GM18520 (cell line): Measurements from ENCODE around the gene RPS21.
A peak's percentile ranks its signal among the peaks of the same experiment; 100 is the strongest.

ENCODE experiments used
- ATAC-seq: cut with Tn5 transposase; IDR thresholded peaks from one replicate; pipeline ENCODE4 v1.9.1; 2021; ENCODE audit not compliant: unreplicated experiment

Gene RPS21

GRCh38 chr20:62377064-62377461 lies 9.8 kb upstream of the RPS21 start:
- ATAC-seq, result no peak

DNA sequence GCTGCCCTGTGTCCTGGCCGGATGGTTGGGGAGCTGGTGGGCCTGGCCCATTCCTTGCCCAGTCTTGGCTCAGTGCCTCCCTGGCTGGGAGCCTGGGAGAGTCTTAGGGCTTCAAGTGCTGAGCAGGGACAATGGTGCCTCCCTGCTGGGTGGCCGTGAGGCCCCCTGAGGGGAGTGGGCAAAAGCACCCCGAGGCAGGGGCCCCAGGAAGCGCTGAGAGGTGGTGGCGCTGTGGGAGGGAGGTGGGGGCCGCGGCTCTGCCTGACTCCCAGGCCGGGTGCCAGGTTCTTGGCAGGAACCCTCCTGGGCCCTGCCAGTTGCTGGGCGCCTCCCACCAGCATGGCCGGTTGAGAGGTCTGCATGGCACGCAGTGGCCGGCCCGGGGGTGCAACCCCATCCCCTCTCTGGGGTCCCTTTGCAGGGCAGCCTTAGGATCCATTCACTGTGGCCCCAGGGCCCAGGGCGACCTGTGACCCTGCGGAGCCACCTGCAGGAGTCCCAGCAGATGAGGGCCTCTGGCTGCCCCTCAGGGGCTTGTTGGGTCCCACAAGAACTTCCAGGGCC lies 9.2 kb upstream of the RPS21 start:
- no peak for ATAC-seq

DNA sequence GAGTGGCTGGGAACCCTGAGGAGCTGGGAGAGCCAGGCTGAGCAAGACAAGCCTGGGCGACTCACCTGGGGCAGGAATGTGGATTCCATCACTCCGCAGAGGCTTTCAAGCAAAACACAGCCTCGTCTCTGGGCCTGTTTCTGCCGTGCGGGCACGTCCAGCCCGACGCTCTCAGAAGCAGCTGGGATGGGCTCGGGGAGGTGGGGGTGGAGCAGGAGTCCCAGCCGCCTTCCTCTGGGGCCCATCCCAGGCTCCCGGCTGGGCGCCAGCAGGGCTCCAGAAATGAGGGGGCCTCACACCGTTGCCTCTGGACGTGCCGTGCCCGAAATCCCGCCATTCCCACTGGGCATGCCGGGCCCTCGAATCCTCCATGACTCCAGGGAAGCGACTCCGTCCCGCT lies 8.7 kb upstream of the RPS21 start:
- ATAC-seq, result no peak

- no peak for ATAC-seq
Measured at GRCh38 chr20:62381202-62381797, 5.6 kb upstream of the RPS21 start.

- ATAC-seq, result no peak
Measured at GRCh38 chr20:62381842-62382241, 5.1 kb upstream of the RPS21 start.

DNA sequence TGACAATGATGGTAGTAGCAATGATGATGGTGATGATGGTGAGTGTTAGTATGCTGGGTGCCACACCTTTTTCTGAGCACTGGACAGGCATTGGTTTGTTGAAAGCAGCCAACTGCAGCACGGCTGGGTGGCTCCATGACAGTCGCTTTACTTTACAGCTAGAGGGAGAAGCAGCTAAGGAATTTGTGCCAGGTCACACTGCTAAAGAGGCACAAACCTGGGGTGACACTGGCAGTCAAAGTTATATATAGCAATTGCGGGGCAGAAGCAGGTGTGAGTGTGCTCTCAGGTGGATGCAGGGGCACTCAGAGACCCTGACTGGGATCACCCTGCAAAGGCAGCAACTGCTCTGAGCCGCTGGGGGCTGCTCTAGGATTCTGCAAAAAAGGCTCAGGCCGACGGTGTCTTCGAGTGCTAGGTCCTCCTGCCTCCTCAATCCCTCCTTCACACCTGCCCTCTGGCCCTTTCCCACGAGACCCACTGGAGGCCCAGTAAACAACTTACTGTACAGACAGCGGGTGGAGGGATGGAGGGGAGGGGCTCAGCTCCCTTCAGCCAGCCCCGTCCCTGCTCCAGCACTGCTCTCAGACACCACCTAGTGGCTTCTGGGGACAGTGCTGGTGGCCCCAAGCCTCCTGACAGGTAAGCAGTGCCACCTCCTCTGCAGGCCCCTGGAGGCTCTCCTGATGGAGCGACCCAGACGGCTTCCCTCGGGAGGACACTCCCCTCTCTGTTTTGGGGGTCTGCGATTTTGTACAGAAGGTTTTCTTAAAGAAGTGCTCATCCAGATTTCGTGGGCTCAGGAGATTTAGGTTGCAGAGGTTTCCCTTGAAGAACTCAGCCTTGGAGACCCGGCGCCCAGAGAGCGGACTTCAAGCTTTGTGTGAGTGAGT lies 4.4 kb upstream of the RPS21 start:
- ATAC-seq, result peak; percentile 36

GRCh38 chr20:62387219-62387913 lies 463 bp downstream of the RPS21 start:
- ATAC-seq, result no peak

DNA sequence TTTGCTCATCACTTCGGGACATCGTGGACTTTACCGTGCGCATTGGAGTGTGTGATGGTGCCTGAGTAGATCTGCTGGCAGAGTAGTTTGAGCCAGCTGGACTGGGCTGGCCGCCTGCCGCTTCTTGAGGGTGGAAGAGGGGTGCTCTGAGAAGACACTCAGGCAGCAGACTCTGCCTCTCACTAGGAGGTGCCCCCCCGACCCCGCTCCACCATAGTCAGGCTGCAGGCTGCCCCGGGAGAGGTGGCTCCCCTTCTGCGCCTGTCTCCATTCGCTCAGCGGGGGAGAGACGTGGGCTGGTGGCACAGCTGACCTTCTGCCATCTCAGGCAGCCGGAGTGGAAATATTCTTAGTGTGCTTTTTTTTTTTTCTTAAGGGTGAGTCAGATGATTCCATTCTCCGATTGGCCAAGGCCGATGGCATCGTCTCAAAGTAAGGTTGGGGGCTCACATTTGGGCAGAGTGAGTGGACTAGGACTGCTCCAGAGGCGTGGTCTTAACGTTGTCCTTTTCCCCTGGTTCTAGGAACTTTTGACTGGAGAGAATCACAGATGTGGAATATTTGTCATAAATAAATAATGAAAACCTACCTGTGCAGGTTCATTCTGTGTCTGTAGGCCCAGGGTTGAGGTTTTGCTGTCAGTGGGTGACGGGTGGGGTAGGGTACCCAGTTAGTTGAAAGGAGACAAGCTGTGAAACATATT lies 1.2 kb downstream of the RPS21 start:
- no peak for ATAC-seq

- ATAC-seq, result no peak
Measured at GRCh38 chr20:62388839-62389600, 2.1 kb downstream of the RPS21 start.

GRCh38 chr20:62389601-62390087 lies 2.7 kb downstream of the RPS21 start:
- ATAC-seq, result no peak

- no peak for ATAC-seq
Measured at GRCh38 chr20:62390317-62391164, 3.6 kb downstream of the RPS21 start.

- no peak for ATAC-seq
Measured at GRCh38 chr20:62391165-62392076, 4.5 kb downstream of the RPS21 start.

- ATAC-seq, result no peak
Measured at GRCh38 chr20:62392077-62392418, 5.1 kb downstream of the RPS21 start.

DNA sequence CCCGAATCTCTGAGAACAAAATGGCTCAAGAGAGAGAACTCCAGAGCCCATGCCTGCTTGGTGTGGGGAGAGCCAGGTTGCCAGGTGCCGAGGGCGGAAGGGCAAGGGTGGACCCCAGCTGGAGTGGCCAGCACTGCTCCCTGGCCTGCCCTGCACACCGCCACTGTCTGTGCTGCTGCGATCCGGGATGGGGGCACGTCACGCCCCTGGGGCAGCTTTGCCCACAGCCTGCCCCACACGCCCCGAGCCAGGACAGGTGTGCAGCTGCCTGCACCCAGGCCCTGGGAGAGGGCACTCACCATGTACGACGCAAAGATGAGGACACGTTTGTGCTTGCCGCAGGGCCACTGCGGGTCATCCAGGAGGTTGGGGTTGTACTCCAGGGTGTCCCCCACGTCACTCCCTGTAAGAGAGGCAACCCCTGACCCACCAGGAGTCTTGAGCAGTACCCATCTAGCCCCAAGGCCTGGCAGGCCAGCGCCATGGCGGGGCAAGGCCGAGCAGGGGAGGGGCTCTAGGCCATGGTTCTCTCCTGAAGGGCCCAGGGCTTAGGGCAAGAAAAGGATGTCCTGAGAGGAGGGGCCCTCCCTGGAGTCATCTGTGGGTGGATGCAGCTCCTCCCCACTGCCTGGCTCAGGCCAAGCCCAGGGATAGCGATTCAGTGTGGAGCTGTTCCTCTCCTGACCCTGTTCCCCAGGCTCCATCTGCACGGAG lies 5.9 kb downstream of the RPS21 start:
- no peak for ATAC-seq

GRCh38 chr20:62393335-62393665 lies 6.4 kb downstream of the RPS21 start:
- no peak for ATAC-seq

- no peak for ATAC-seq
Measured at GRCh38 chr20:62393830-62394229, 6.9 kb downstream of the RPS21 start.
